GM18861 (cell line): ENCODE data around the gene DCAF15.
A peak's percentile ranks its signal among the peaks of the same experiment; 100 is the strongest.
"Not testable (repeated sequence)": the region's sequence is repeated elsewhere in the genome, so short reads cannot be mapped to it uniquely, and the experiment has no call there.

Experiments used
- ATAC-seq: cut with Tn5 transposase; IDR thresholded peaks from one replicate; pipeline ENCODE4 v1.9.1; 2021; ENCODE audit not compliant: unreplicated experiment

Gene DCAF15, protein sequence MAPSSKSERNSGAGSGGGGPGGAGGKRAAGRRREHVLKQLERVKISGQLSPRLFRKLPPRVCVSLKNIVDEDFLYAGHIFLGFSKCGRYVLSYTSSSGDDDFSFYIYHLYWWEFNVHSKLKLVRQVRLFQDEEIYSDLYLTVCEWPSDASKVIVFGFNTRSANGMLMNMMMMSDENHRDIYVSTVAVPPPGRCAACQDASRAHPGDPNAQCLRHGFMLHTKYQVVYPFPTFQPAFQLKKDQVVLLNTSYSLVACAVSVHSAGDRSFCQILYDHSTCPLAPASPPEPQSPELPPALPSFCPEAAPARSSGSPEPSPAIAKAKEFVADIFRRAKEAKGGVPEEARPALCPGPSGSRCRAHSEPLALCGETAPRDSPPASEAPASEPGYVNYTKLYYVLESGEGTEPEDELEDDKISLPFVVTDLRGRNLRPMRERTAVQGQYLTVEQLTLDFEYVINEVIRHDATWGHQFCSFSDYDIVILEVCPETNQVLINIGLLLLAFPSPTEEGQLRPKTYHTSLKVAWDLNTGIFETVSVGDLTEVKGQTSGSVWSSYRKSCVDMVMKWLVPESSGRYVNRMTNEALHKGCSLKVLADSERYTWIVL

DNA sequence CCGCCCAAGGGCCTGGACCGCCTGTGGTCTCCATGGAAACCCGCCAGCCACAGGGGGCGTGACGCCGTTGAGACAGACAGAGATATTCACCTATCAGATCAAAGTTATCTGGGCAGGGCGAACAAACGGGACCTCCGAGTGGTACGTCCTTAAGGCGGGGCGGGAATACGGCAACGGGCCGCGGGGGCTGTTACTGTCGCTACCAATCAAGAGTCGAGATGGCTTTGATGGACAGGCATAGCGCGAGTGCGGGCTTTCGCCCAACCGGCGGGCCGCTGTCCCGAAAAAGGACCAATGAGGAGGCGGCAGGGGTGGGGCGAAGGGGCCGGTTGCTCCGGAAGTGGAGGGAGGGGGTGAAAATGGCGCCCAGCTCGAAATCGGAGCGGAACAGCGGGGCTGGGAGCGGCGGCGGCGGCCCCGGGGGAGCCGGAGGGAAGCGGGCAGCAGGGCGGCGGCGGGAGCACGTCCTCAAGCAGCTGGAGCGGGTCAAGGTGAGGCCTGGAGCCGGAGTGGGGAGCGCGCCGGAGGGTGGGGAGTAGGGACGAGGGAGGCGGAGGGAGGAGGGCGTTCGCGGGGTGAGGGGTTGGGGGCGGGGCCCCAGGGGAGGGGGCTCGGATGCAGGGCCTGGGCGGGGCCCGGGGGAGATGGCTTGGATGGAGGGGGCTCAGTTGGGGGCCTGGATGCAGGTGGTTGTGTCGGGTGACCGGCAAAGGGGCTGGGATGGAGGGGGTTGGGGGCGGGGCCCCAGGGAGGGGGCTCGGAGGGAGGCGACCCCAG is at the start of gene DCAF15:
TSS of gene DCAF15 (plus strand) at position 356 of the 777 bp plus-strand sequence. CDS start at position 360, 4 bp downstream.
- peak; percentile 97 for ATAC-seq

DNA sequence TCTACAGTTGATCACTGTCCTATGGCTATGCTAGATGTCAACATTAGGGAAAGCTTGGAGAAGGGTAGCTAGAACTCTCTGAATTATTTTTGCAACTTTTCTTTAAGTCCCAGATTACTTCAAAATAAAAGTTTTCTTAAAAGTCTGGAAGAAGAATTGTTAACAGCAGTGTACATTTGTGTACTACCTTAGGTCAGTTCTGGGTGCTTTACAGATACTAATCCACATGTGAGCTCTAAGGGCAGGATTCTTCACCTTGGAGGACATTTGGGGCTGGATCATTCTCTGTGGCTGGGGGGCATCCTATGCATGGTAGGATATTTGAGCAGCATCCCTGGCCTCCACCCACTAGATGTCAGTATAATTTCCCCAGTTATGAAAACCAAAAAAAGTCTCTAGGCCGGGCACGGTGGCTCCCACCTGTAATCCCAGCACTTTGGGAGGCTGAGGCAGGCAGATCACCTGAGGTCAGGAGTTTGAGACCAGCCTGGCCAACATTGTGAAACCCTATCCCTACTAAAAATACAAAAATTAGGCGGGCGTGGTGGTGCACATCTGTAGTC is 49.2 kb upstream of the DCAF15 start:
- ATAC-seq, result no peak

DNA sequence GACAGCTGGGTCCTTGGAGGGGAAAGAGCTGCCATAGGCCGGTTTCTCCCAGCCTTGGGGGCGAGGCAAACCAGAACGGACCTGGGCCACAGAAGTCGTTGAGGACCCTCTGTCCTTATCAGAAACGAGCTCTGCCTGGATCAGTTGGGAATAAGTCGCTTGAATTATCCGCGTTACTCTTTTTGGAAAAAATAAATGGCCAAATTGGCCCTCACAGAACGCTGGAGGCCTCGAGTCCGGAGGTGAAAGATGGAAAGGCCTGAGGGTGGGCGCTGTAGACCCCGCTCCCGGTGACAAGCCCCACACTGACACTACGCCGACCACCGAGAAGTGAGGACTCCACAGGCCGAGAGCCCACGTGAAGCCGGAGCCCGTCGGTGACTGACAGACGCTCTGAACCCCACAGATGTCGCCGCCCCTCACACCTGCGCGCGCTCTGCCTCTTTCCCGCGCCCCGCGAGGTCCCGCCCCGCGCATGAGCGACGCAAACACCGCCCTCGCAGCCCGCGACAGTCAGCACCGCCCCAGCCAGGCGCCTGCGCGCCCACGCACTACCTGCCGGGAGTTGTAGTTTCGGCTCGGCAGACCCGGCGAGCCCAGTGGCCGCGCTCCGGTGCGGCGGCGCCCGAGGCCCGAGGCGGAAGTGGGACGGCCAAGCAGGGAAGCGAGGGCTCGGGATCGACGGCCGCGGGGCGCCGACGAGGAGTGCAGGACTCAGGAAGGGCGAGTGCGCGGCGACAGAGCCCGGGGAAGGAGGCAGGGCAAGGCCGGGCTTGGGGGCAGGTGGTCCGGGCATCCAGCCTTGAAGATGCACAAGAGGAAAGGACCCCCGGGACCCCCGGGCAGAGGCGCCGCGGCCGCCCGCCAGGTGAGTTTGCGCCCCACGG is 46.4 kb upstream of the DCAF15 start, which contains the start of the genes BRME1 and CC2D1A:
TSS of gene BRME1 (minus strand) at position 484 of the 887 bp plus-strand sequence. CDS start 1,225 bp downstream, outside the sequence.
TSS of gene CC2D1A (plus strand) at position 568 of the 887 bp plus-strand sequence. CDS start at position 809, 241 bp downstream.
- ATAC-seq, result peak; percentile 96

DNA sequence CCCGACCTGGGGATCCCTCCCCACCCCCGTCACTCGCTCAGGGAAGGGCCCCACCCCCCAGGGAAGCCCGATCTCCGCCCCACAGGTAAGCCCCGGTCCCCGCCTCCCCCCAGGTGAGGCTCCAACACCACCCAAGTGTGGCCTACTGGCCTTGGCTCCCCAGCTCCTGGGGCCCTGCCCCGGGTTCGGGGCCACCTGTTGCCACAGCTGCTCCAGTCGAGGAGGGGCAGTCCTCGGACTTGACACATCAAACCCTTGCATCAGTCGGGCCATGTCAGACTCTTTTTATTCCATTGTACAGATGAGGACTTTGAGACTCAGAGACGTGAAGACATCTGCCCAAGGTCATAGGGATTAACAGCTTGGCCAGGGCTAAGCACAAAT is 45.8 kb upstream of the DCAF15 start:
- ATAC-seq, result no peak

DNA sequence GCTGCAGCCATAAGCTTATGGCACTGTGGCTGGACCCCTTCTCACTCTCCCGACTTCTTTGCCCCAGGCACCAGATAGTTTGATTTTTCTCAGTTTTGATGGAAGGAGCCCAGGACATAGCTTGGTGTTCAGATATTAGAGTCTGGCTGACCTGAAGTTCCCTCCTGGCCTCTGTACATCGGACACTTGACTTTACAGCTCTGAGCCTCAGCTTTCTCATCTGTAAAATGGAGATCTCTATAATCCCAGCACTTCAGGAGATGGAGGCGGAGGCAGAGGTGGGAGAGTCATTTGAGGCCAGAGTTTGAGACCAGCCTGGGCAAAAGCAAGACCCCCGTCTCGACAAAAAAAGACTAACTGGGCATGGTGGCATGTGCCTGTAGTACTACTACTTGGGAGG is 45.4 kb upstream of the DCAF15 start:
- no peak for ATAC-seq

DNA sequence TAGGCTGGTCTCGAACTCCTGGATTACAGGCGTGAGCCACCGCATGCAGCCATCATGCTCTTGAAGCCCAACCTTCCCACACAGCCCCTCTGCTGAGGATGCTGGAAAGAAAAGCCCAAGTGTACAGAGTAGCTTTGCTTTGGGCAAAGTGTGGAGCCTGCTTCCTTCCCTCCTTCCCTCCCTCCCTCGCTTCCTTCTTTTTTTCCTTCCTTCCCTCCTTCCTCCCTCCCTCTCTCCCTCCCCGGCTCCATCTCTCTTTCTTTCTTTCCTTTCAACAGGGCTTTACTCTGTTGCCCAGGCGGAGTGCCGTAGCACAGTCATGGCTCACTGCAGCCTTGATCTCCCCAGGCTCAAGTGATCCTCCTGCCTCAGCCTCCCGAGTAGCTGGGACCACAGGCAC is 43.6 kb upstream of the DCAF15 start:
- no peak for ATAC-seq

DNA sequence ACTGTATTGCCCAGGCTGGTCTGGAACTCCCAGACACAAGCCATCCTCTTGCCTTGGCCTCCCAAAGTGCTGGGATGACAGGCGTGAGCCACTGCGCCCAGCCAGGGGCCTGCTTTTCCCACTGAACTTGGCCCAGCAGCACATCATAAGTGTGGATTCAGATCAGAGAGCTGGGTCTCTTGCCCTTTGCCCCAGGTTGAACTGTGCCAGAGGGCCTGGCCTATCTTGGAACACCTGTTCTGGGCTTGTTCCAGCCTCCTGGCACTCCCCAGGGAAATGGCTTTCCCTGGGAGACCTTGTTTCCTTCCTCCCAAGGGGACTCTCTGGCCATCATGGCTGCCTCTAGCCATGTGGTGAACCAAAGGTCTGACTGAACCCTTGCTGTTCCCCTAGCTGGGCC is 42.9 kb upstream of the DCAF15 start:
- no peak for ATAC-seq

DNA sequence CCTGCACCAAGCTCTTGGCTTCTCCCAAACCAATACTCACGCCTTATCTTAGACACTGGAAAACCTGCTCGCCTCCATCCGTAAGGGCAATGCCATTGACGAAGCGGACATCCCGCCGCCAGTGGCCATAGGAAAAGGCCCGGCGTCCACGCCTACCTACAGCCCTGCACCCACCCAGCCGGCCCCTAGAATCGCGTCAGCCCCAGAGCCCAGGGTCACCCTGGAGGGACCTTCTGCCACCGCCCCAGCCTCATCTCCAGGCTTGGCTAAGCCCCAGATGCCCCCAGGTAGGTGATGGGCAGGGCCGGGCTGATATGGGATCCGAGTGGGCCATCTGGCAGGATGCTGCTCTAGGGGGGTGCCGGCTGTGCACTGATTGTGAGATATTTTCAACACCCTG is 39.0 kb upstream of the DCAF15 start:
- ATAC-seq, result no peak

DNA sequence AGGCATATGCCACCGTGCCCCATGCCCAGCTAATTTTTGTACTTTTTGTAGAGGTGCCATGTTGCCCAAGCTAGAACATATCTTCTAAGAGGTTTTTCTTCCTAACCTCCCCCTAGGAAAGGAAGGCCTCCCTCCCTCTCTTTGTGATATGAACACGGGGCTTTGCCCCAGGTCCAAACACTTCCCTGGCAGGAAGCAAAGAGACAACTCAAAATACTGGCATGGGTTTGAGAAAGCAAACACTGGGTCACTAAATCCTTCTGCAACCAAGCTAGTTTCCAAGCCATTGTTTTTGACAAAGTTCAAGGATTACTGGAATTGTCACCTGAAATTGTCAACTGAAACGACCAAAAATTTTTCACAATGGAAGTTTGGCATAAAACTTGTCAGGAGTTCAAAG is 37.5 kb upstream of the DCAF15 start:
- ATAC-seq, result no peak

DNA sequence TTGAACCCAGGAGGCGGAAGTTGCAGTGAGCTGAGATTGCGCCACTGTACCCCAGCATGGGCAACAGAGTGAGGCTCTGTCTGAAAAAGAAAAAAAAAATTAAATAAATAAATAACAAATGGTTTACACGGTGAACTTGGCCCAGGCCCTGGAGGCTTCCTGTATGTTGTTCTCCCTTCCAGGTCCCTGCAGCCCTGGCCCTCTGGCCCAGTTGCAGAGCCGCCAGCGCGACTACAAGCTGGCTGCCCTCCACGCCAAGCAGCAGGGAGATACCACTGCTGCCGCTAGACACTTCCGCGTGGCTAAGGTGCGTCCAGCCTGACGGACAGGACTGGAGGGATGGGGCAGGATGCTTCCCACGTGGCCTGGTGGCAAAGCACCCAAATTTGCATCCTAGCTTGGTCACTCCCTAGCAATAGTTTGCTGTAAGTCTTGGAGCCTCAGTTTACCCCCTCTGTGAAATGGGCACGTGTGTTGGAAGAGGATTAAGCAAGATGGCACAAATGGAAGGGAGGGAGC is 34.4 kb upstream of the DCAF15 start:
- ATAC-seq, result no peak

DNA sequence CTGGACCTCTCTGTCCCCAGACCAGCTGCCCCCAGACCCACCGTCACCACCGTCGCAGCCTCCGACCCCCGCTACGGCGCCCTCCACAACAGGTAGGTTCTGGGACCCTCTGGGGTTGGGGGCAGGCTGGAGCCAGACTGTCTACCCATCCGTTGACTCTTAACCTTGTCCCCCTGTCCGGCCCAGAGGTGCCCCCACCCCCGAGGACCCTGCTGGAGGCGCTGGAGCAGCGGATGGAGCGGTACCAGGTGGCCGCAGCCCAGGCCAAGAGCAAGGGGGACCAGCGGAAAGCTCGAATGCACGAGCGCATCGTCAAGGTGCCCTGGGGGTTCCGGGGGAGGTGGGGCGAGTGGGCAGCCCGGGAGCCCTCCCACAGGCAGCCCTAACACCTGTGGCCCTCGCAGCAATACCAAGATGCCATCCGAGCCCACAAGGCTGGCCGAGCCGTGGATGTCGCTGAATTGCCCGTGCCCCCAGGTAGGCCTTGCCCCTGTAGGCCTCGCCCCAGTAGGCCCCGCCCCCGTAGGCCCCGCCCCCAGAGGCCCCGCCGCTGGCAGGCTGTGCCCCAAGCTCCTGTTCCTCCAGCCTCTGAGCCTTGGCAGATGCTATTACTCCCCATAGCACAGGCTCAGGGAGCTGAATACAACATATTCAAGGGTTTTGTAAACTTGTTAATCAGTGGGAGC is 33.4 kb upstream of the DCAF15 start:
- ATAC-seq, result no peak

DNA sequence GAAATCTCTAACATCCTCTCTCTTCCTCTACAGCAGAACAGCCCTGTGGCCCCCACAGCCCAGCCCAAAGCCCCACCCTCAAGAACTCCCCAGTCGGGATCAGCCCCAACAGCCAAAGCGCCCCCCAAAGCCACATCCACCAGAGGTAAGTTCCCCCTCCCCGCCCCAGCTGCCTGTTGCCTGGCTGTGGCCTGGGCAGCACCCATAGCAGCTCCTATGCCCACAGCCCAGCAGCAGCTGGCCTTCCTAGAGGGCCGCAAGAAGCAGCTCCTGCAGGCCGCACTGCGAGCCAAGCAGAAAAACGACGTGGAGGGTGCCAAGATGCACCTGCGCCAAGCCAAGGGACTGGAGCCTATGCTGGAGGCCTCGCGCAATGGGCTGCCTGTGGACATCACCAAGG is 31.8 kb upstream of the DCAF15 start:
- ATAC-seq, result no peak

DNA sequence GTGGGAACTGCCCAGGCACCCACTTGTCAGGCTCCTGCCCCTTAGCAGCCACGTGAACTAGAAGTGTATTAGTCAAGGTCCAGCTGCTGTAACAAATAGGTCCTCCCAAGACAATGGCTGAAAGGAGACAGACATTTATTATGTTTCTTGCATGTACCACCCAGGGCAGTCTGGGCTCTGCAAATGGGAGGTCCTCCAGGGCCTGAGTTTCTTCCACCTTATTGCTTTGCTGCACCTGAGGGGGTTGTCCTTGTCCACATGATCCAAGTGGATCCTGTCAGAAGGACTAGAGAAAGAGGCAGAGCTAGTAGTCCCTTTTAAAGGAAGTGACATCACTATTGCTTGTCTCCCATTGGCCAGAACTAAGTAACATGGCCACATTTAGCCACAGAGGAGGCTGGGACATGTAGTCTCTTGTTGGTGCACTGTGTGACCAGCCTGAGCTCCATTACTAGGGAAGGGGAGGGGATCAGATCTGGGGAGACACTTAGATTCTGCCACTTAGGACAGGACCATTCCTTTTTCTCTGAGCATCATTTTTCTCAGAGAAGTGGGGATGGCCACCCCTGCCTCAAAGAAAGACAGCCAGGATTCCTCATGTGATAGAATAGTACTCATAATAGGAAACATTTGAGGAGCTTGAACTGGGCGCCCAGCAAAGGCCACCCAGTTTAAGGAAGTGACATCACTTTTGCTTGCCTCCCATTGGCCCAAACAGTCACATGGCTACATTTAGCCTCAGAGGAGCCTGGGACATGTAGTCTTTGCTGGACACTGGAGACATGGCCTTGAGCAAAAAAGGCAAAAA is 31.2 kb upstream of the DCAF15 start:
- ATAC-seq, result no peak

DNA sequence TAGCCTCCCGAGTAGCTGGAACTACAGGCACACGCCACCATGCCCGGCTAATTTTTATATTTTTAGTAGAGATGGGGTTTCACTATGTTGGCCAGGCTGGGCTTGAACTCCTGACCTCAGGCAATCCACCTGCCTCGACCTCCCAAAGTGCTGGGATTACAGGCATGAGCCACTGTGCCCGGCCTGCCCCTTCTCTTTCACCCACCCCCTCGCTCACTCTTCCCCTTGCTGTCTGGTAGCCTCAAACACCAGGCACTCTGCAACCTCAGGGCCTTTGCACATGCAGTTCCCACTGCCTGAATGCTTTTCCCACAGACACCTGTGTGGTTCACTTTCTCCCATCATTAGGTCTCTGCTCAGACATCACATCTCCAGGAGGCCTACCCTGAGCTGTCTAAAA is 30.2 kb upstream of the DCAF15 start:
- ATAC-seq, result not testable (repeated sequence)

DNA sequence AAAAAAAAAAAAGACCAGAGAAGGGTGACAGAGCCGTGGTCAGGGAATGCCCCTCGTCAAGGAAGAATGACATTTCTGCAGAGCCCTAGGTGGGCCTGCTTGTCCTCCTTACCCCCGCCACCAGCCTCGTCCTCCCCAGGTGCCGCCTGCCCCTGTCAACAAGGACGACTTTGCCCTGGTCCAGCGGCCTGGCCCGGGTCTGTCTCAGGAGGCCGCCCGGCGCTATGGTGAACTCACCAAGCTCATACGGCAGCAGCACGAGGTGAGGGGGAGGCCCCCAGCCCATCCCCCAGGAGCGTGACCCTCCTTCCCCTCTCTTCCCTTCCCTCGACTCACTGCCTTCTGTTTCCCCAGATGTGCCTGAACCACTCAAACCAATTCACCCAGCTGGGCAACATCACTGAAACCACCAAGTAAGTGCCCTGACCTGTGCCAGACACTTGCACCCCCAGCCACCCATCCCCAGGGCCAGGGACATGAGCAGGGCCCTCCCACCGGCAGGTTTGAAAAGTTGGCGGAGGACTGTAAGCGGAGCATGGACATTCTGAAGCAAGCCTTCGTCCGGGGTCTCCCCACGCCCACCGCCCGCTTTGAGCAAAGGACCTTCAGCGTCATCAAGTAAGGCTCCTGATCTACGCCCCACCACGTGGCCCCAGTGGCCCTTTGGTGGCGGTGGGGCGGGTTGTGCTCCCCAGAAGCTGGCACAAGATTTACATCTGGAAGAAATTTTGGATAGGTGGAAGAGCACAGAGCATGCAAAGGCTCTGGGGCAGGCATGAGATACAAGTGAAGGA is 28.9 kb upstream of the DCAF15 start:
- ATAC-seq, result no peak

DNA sequence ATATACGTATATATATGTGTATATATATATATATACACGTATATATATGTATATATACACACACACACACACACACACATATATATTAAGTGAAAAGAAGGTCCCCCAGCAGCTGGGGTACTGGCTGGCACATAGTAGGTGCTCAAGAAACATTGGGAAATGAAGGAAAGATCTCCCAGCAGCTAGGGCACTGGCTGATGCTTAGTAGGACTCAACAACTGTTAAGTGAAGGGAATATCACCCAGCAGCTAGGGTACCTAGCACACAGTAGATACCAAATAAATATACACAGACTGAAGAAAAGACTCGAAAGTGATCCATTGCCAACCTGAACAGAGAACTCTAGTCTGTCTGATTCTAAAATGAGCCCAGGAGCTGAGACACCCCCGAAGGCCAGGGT is 26.3 kb upstream of the DCAF15 start:
- no peak for ATAC-seq

DNA sequence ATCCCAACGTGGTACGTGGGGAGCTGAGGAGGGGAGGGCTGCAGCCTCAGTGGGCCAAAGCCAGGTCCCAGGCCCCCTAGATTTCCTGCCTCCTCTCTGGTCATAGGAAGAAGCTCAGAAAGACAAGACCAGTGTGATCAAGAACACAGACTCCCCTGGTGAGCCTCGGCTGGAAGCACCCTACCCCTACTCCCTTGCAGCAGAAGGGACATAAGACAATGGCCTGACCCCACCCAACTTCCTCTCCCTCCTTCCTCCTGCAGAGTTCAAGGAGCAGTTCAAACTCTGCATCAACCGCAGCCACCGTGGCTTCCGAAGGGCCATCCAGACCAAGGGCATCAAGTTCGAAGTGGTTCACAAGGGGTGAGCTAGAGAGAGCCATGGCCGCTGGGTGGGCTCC is 25.6 kb upstream of the DCAF15 start:
- ATAC-seq, result no peak

DNA sequence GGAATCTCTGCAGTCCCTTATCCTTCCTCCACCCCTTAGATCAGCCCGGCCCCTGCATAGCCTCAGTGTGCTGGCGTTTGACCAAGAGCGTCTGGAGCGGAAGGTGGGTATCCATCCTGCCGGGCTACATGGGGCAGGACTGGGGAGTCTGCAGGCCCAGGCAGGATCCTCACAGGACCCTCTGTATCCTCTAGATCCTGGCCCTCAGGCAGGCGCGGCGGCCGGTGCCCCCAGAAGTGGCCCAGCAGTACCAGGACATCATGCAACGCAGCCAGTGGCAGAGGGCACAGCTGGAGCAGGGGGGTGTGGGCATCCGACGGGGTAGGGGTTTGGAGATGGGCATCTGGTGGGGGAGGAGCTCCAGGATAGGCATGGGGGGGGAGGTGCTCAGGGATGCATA is 23.0 kb upstream of the DCAF15 start:
- ATAC-seq, result no peak
